HCT116 (cell line): ENCODE data around the gene TMEM238L. TPM values are rescaled to one million over a fixed set of nuclear protein-coding genes. Genes with fewer than 3 reads are reported as not detected.

Experiments
- ATAC-seq: fragments of 200-7000 bp; cut with Tn5 transposase; 2 replicates; pipeline ENCODE4 v1.9.1; 2020; ENCODE audit warnings: mild to moderate bottlenecking, moderate library complexity
- BruUV-seq: library from RNA; stranded (reverse); fragments of 400-500 nt; replicated peaks from 2 replicates; lab custom pipeline; 2021; lab: Mats Ljungman, UMichigan
- CTCF ChIA-PET: fragments of 300-600 bp; sonication (Branson Sonifier 250); formaldehyde crosslinking; loops from one replicate; lab custom pipeline; 2021; ENCODE audit warnings: antibody characterized with exemption; lab: Charles Lee
- POLR2A ChIA-PET: fragments of 300-600, 350-600 bp; sonication (Branson Sonifier 250); formaldehyde crosslinking; loops from one replicate; lab custom pipeline; 2021; ENCODE audit warnings: antibody characterized with exemption; lab: Charles Lee
- RAD21 ChIA-PET, 2 experiments: fragments of 300-600 bp; sonication (Branson Sonifier 250); formaldehyde crosslinking; loops; one replicate each; lab custom pipeline; 2023; ENCODE audit warnings: low total read pairs in 2 of 2; ENCODE audit not compliant: uncharacterized antibody in 2 of 2, unreplicated experiment in 2 of 2, low non-redundant PET in 1 of 2; lab: Charles Lee
- DNase-seq: peaks from one replicate; pipeline ENCODE4 v3.0.0-alpha.2; 2010; ENCODE audit warnings: low read depth, low spot score
- H2AFZ ChIP-seq: fragments of 200-600 bp; shearing (Covaris generic), sonication (generic); 2 replicates; pipeline ENCODE4 v1.6.1; 2017; ENCODE audit warnings: low read depth, mixed run types, mixed read lengths, antibody characterized with exemption, low read length; ENCODE audit not compliant: poor library complexity, severe bottlenecking
- H3K27ac ChIP-seq: 2 replicates; pipeline ENCODE4 v1.5.1; 2012; ENCODE audit warnings: low read depth, low read length
- H3K27me3 ChIP-seq: fragments of 200-600 bp; sonication (generic); 2 replicates; pipeline ENCODE4 v1.6.1; 2016; ENCODE audit warnings: mixed run types, low read length, mixed read lengths; ENCODE audit not compliant: insufficient read depth
- H3K36me3 ChIP-seq, 2 experiments: fragments of 200-500 bp in 1 of 2; fragments of 200-600 bp in 1 of 2; sonication (Bioruptor generic) in 1 of 2; sonication (generic) in 1 of 2; 2 replicates each; pipeline versions ENCODE4 v1.5.1 to v1.6.1; 2014 to 2016; ENCODE audit warnings: low read length in 2 of 2, inconsistent platforms in 1 of 2, mixed read lengths in 1 of 2, mixed run types in 1 of 2; ENCODE audit not compliant: insufficient read depth in 2 of 2, control insufficient read depth in 1 of 2
- H3K4me1 ChIP-seq, 2 experiments: fragments of 200-600 bp in 1 of 2; sonication (generic) in 1 of 2; 2 replicates each; pipeline versions ENCODE4 v1.5.1 to v1.6.1; 2012 to 2017; ENCODE audit warnings: low read length in 2 of 2, inconsistent platforms in 1 of 2, mild to moderate bottlenecking in 1 of 2, mixed read lengths in 1 of 2, mixed run types in 1 of 2, moderate library complexity in 1 of 2; ENCODE audit not compliant: insufficient read depth in 2 of 2, control insufficient read depth in 1 of 2
- H3K4me2 ChIP-seq: fragments of 200-600 bp; sonication (generic); 2 replicates; pipeline ENCODE4 v1.6.1; 2017; ENCODE audit warnings: mixed run types, low read length, mixed read lengths
- H3K4me3 ChIP-seq, 2 experiments: fragments of 200-600 bp in 1 of 2; sonication (generic) in 1 of 2; replicated peaks in 1 of 2; 2 replicates each; pipeline ENCODE4 v1.5.1; 2011 to 2016; ENCODE audit warnings: low read length in 2 of 2, control low read depth in 1 of 2, low read depth in 1 of 2, mild to moderate bottlenecking in 1 of 2, mixed read lengths in 1 of 2, mixed run types in 1 of 2
- H3K79me2 ChIP-seq: fragments of 200-600 bp; sonication (generic); 2 replicates; pipeline ENCODE4 v1.6.1; 2017; ENCODE audit warnings: mild to moderate bottlenecking, mixed run types, low read length, moderate library complexity, mixed read lengths; ENCODE audit not compliant: insufficient read depth
- H3K9ac ChIP-seq: fragments of 200-600 bp; sonication (generic); 2 replicates; pipeline ENCODE4 v1.6.1; 2016; ENCODE audit warnings: low read length, mixed read lengths
- H3K9me2 ChIP-seq: fragments of 200-600 bp; sonication (generic), shearing (Covaris generic); 2 replicates; pipeline ENCODE4 v1.6.1; 2017; ENCODE audit warnings: mixed run types, mild to moderate bottlenecking, moderate library complexity; ENCODE audit not compliant: insufficient read depth
- H3K9me3 ChIP-seq, 2 experiments: fragments of 200-500 bp in 1 of 2; fragments of 200-600 bp in 1 of 2; sonication (Bioruptor generic) in 1 of 2; sonication (generic) in 1 of 2; 2 replicates each; pipeline ENCODE4 v1.6.1; 2014 to 2017; ENCODE audit warnings: low read length in 2 of 2, mixed read lengths in 2 of 2, inconsistent platforms in 1 of 2, low read depth in 1 of 2, mild to moderate bottlenecking in 1 of 2, mixed run types in 1 of 2, moderate library complexity in 1 of 2; ENCODE audit not compliant: control insufficient read depth in 1 of 2, insufficient read depth in 1 of 2
- H4K20me1 ChIP-seq: fragments of 200-600 bp; sonication (generic), shearing (Covaris generic); 2 replicates; pipeline ENCODE4 v1.6.1; 2017; ENCODE audit warnings: mixed run types, mild to moderate bottlenecking, moderate library complexity; ENCODE audit not compliant: insufficient read depth
- CEBPB ChIP-seq: IDR thresholded peaks from 2 replicates; pipeline ENCODE4 v1.6.1; 2012; ENCODE audit warnings: low read depth
- EZH2phosphoT487 ChIP-seq: fragments of 200-600 bp; IDR thresholded peaks from 2 replicates; pipeline ENCODE4 v1.6.1; 2018; ENCODE audit warnings: antibody characterized with exemption, borderline replicate concordance
- FOSL1 ChIP-seq: IDR thresholded peaks from 2 replicates; pipeline ENCODE4 v1.6.1; 2012; ENCODE audit warnings: low read depth
- MAX ChIP-seq: IDR thresholded peaks from 2 replicates; pipeline ENCODE4 v1.6.1; 2012
- POLR2A ChIP-seq: IDR thresholded peaks from 2 replicates; pipeline ENCODE4 v1.7.0; 2011; ENCODE audit warnings: borderline replicate concordance; ENCODE audit not compliant: insufficient read depth, insufficient read length; ENCODE audit errors: extremely low read depth
- TCF7L2 ChIP-seq: IDR thresholded peaks from 2 replicates; pipeline ENCODE4 v1.7.0; 2011; ENCODE audit warnings: borderline replicate concordance, inconsistent platforms; ENCODE audit not compliant: insufficient read depth, insufficient read length; ENCODE audit errors: extremely low read depth
- intact Hi-C: fragments of 100-400 bp; cut with micrococcal nuclease; formaldehyde crosslinking; loops from 2 replicates; pipeline ENCODE4 v1.10.0; 2022
- total RNA-seq: library from RNA; stranded (reverse); gene quantifications from one replicate; pipeline ENCODE4 v1.2.1, GENCODE V29; 2021; ENCODE audit not compliant: unreplicated experiment

Gene TMEM238L
- total RNA-seq, 1 experiment from 2014 or later, result not detected

GRCh38 chr17:10785295-10785694 is 18.6 kb downstream of the TMEM238L start:
- no peaks in the 10 kb centered on the region for H3K27me3 ChIP-seq
- DNase-seq (no peak), ATAC-seq (no peak)
- no peaks in the 10 kb centered on the region for H3K9me3 ChIP-seq
- RAD21 ChIA-PET, result no interaction called here
- no peak for TF ChIP-seq CEBPB
- TF ChIP-seq MAX, result no peak
- no peak for TF ChIP-seq EZH2phosphoT487
- no peak for TF ChIP-seq POLR2A
- no peak for TF ChIP-seq FOSL1
- H3K79me2 ChIP-seq, result no peaks in the 10 kb centered on the region
- intact Hi-C loops, result no loop called here
- CTCF ChIA-PET, result no interaction called here
- H3K9ac ChIP-seq, result no peak overlapping the region
- POLR2A ChIA-PET, result no interaction called here
- no peaks in the 10 kb centered on the region for H3K36me3 ChIP-seq
- no peak overlapping the region for H3K4me3 ChIP-seq
- no TSS peak for BruUV-seq
- no peaks in the 10 kb centered on the region for H3K9me2 ChIP-seq
- H3K27ac ChIP-seq, result no peak overlapping the region
- H2AFZ ChIP-seq, result no peak overlapping the region
- no peak overlapping the region for H3K4me2 ChIP-seq
- H4K20me1 ChIP-seq, result no peaks in the 10 kb centered on the region
- H3K4me1 ChIP-seq, result peaks cover 0 to 6% of the 10 kb centered on the region in 2 experiments; a peak in 1 of 4 replicates

- ChIA-PET CTCF (no interaction called here), POLR2A (no interaction called here), RAD21 (no interaction called here)
- H2AFZ ChIP-seq, result no peak overlapping the region
- H3K27ac ChIP-seq, result no peak overlapping the region
- no peaks in the 10 kb centered on the region for H4K20me1 ChIP-seq
- DNase-seq (no peak), ATAC-seq (no peak)
- no TSS peak for BruUV-seq
- H3K36me3 ChIP-seq, result no peaks in the 10 kb centered on the region
- H3K9me3 ChIP-seq, result no peaks in the 10 kb centered on the region
- no peaks in the 10 kb centered on the region for H3K27me3 ChIP-seq
- intact Hi-C loops, result no loop called here
- H3K4me1 ChIP-seq, result no peaks in the 10 kb centered on the region
- H3K4me2 ChIP-seq, result no peak overlapping the region
- no peak overlapping the region for H3K9ac ChIP-seq
- no peaks in the 10 kb centered on the region for H3K79me2 ChIP-seq
- H3K9me2 ChIP-seq, result no peaks in the 10 kb centered on the region
- H3K4me3 ChIP-seq, result no peak overlapping the region
- TF ChIP-seq TCF7L2, result no peak
Measured at GRCh38 chr17:10779609-10780008, 24.3 kb downstream of the TMEM238L start.
